ENCODE data around the gene NRSN2.

- TF ChIP-seq, protein P1, sequence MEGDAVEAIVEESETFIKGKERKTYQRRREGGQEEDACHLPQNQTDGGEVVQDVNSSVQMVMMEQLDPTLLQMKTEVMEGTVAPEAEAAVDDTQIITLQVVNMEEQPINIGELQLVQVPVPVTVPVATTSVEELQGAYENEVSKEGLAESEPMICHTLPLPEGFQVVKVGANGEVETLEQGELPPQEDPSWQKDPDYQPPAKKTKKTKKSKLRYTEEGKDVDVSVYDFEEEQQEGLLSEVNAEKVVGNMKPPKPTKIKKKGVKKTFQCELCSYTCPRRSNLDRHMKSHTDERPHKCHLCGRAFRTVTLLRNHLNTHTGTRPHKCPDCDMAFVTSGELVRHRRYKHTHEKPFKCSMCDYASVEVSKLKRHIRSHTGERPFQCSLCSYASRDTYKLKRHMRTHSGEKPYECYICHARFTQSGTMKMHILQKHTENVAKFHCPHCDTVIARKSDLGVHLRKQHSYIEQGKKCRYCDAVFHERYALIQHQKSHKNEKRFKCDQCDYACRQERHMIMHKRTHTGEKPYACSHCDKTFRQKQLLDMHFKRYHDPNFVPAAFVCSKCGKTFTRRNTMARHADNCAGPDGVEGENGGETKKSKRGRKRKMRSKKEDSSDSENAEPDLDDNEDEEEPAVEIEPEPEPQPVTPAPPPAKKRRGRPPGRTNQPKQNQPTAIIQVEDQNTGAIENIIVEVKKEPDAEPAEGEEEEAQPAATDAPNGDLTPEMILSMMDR (IDR thresholded peaks at IDR 0.05; ENCODE audit: low read length) = no peak
- TF ChIP-seq EZH2 (optimal IDR thresholded peaks at IDR 0.05; ENCODE audit: low read depth, low read length) (no peak), EZH2phosphoT487 (IDR thresholded peaks at IDR 0.05; ENCODE audit: low read length) (no peak)
Observed at GRCh38 chr20:300345-300990, 46.4 kb upstream of the NRSN2 start.
